Tibial nerve (tissue), 3 donors: ENCODE data around the gene NOL11.

Experiments
- POLR2A ChIP-seq, 2 donors: fragments of 450-650 bp; IDR thresholded peaks; one replicate each; pipeline ENCODE4 v1.6.1; 2017; ENCODE audit warnings: antibody characterized with exemption in 2 of 2, mild to moderate bottlenecking in 2 of 2, moderate library complexity in 2 of 2
- TF ChIP-seq, protein P1 (sequence below), 5 experiments: fragments of 200-600 bp in 3 of 5; fragments of 450-650 bp in 2 of 5; sonication (generic) in 3 of 5; IDR thresholded peaks; one replicate each; pipeline ENCODE4 v1.5.1; 2016 to 2019; ENCODE audit warnings: antibody characterized with exemption in 5 of 5, mild to moderate bottlenecking in 3 of 5, moderate library complexity in 2 of 5

DNA sequence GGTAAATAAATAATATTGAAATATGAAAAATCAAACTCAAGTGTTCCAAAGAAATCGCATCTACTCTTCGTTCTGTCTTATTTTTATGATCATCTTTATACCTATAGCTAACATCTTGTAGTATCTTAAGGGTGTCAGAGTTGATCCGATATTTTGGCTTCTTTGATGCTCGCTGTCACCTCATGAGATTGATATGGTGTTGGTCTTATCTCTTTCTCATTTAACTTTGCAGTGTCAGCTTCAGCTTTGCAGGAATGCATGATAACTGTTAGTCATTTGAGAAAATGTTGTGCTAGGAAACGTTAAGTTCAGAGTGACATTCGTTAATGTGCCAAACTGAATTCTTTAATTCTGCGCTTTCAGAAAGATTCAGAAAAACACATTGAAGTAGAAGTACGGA, 19.4 kb downstream of the NOL11 start:
- TF ChIP-seq, protein P1, sequence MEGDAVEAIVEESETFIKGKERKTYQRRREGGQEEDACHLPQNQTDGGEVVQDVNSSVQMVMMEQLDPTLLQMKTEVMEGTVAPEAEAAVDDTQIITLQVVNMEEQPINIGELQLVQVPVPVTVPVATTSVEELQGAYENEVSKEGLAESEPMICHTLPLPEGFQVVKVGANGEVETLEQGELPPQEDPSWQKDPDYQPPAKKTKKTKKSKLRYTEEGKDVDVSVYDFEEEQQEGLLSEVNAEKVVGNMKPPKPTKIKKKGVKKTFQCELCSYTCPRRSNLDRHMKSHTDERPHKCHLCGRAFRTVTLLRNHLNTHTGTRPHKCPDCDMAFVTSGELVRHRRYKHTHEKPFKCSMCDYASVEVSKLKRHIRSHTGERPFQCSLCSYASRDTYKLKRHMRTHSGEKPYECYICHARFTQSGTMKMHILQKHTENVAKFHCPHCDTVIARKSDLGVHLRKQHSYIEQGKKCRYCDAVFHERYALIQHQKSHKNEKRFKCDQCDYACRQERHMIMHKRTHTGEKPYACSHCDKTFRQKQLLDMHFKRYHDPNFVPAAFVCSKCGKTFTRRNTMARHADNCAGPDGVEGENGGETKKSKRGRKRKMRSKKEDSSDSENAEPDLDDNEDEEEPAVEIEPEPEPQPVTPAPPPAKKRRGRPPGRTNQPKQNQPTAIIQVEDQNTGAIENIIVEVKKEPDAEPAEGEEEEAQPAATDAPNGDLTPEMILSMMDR (IDR thresholded peaks at IDR 0.05): no peak
- TF ChIP-seq POLR2A (IDR thresholded peaks at IDR 0.05): no peak
